ENCODE data around the gene PEX10.

- TF ChIP-seq TAF1 (IDR thresholded peaks at IDR 0.05; ENCODE audit: low read depth) (no peak), EP300 (conservative IDR thresholded peaks at IDR 0.05; ENCODE audit: poor library complexity, severe bottlenecking) (no peak), EZH2 (IDR thresholded peaks at IDR 0.05; ENCODE audit: borderline replicate concordance, insufficient read depth, low read length, poor library complexity, severe bottlenecking) (no peak), RAD21 (conservative IDR thresholded peaks at IDR 0.05) (no peak), POLR2AphosphoS5 (IDR thresholded peaks at IDR 0.05) (no peak), MXI1 (conservative IDR thresholded peaks at IDR 0.05; ENCODE audit: poor library complexity, severe bottlenecking) (no peak)
- TF ChIP-seq, protein P1, sequence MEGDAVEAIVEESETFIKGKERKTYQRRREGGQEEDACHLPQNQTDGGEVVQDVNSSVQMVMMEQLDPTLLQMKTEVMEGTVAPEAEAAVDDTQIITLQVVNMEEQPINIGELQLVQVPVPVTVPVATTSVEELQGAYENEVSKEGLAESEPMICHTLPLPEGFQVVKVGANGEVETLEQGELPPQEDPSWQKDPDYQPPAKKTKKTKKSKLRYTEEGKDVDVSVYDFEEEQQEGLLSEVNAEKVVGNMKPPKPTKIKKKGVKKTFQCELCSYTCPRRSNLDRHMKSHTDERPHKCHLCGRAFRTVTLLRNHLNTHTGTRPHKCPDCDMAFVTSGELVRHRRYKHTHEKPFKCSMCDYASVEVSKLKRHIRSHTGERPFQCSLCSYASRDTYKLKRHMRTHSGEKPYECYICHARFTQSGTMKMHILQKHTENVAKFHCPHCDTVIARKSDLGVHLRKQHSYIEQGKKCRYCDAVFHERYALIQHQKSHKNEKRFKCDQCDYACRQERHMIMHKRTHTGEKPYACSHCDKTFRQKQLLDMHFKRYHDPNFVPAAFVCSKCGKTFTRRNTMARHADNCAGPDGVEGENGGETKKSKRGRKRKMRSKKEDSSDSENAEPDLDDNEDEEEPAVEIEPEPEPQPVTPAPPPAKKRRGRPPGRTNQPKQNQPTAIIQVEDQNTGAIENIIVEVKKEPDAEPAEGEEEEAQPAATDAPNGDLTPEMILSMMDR (IDR thresholded peaks at IDR 0.05; ENCODE audit: poor library complexity, severe bottlenecking), result no peak
- TF ChIP-seq, protein P2, sequence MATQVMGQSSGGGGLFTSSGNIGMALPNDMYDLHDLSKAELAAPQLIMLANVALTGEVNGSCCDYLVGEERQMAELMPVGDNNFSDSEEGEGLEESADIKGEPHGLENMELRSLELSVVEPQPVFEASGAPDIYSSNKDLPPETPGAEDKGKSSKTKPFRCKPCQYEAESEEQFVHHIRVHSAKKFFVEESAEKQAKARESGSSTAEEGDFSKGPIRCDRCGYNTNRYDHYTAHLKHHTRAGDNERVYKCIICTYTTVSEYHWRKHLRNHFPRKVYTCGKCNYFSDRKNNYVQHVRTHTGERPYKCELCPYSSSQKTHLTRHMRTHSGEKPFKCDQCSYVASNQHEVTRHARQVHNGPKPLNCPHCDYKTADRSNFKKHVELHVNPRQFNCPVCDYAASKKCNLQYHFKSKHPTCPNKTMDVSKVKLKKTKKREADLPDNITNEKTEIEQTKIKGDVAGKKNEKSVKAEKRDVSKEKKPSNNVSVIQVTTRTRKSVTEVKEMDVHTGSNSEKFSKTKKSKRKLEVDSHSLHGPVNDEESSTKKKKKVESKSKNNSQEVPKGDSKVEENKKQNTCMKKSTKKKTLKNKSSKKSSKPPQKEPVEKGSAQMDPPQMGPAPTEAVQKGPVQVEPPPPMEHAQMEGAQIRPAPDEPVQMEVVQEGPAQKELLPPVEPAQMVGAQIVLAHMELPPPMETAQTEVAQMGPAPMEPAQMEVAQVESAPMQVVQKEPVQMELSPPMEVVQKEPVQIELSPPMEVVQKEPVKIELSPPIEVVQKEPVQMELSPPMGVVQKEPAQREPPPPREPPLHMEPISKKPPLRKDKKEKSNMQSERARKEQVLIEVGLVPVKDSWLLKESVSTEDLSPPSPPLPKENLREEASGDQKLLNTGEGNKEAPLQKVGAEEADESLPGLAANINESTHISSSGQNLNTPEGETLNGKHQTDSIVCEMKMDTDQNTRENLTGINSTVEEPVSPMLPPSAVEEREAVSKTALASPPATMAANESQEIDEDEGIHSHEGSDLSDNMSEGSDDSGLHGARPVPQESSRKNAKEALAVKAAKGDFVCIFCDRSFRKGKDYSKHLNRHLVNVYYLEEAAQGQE (IDR thresholded peaks at IDR 0.05; ENCODE audit: borderline replicate concordance), result no peak
Measured at GRCh38 chr1:2408859-2409276, 3.5 kb downstream of the PEX10 start.

Measured in neural cell (in vitro differentiated cells).